Measurements from ENCODE around the gene TEC.

The TEC gene

DNA sequence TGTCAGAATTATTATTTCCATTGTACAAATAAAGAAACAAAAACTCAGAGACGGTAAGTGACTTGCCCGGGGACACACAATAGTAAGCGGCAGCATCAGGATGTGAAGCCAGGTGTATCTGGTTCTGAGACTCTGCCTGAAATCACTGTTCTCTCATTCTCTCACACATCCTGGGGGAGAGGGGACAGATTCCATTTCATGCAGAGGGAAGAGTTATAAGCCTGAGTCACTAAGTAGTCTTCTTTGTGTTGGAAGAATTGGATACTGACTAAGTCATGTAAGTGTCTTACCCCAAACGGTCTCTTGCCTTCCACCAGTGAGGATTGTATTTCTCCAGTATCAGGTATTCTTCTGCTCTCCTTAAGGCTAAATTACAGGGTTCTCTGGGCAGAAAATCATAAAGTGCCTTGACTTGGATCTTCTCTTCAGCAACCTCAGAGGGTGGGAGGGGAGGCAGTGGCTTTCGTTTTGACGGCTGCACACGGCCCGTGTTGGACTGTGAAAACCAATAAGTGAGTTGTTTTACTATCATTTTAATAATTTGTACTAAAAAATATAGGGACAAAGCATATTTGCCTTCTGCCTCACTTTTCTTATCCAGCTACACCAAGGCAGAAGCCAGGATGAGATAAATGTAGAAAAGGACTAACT lies 157.5 kb downstream of the TEC start:
- no peak overlapping the region for H3K27ac ChIP-seq
- DNase-seq (ENCODE audit: low spot score): peak; percentile 16
- ChIA-PET POLR2A (ENCODE audit: low non-redundant PET) (no interaction called here), CTCF (no interaction called here)
- TF ChIP-seq, protein P1, sequence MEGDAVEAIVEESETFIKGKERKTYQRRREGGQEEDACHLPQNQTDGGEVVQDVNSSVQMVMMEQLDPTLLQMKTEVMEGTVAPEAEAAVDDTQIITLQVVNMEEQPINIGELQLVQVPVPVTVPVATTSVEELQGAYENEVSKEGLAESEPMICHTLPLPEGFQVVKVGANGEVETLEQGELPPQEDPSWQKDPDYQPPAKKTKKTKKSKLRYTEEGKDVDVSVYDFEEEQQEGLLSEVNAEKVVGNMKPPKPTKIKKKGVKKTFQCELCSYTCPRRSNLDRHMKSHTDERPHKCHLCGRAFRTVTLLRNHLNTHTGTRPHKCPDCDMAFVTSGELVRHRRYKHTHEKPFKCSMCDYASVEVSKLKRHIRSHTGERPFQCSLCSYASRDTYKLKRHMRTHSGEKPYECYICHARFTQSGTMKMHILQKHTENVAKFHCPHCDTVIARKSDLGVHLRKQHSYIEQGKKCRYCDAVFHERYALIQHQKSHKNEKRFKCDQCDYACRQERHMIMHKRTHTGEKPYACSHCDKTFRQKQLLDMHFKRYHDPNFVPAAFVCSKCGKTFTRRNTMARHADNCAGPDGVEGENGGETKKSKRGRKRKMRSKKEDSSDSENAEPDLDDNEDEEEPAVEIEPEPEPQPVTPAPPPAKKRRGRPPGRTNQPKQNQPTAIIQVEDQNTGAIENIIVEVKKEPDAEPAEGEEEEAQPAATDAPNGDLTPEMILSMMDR (conservative IDR thresholded peaks at IDR 0.05; ENCODE audit: low read depth): no peak

DNA sequence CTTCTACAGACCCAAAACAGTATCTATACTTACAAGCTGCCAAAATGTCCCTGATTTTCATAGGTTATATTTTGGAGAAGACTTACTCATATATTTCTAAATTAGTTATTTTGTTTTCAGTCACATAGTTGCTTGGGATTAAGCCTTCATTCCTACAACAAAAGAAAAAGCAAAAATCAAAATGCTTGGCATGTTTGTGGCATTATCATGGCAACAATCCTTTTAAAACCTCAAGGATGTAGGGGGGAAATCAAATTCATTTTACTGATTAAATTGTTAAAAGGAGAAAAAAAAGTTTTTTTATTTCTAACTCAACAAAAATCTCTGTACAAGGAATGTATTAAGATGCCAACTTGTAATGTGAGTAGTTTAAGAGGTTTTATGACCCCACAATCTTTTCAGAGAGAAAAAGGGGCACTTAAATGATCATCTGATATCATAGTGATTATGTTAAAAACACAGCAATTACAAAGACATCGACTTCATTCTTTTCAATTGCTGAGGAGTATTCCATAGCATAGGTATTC lies 159.1 kb downstream of the TEC start:
- H3K27ac ChIP-seq: no peak overlapping the region
- CTCF ChIA-PET: interaction anchor here (0.5 to 1.4 kb wide), 2 partner anchors 8 to 440 kb away, joined by 3 to 5 read pairs; no protein-coding TSS in a partner anchor
- POLR2A ChIA-PET (ENCODE audit: low non-redundant PET): no interaction called here
- no peak for DNase-seq (ENCODE audit: low spot score)
- TF ChIP-seq, protein P1 (conservative IDR thresholded peaks at IDR 0.05; ENCODE audit: low read depth): no peak

DNA sequence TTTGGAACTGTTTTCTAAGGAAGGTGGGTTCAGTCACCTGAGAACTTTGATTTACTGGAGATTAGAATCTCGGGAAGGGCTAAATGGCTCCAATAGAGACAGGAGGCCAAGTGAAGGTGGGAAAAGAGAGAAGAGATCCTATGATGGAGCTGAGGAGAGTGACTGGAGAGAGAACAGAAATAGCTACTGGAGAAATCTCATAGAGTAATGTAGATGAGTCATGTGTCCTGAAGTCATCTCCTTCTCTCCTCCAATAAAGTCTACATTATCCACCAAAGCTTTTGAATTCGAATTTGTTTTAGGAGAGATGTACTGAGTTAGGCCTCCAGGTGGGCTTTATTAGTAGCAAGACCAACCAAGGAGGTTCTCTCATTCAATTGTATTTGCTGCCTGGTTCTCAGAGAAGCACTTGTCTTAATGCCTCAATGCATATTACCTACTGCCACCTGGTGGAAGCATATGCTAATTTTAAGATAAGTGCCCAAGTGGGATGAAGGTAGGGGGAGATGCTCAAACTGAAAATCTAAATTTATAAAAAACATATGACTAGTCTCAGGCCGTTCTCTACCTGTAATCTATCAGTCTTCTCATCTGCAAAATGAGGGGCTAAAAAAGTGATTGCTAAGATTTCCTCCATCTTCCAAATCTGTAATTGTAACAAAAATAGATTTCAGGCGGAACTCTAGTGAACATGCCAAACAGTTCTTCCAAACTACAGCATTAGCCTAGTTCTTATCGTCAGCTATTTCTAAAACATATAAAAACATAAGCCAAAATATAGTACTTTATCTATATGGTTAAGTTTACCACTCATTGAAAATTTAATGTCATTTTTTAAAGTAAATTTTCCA lies 160.0 kb downstream of the TEC start:
- CTCF ChIA-PET: interaction anchor here (0.5 to 1.4 kb wide), 3 partner anchors 9 to 439 kb away, joined by 3 to 5 read pairs (median 3); no protein-coding TSS in a partner anchor
- DNase-seq (ENCODE audit: low spot score): peak; percentile 40

DNA sequence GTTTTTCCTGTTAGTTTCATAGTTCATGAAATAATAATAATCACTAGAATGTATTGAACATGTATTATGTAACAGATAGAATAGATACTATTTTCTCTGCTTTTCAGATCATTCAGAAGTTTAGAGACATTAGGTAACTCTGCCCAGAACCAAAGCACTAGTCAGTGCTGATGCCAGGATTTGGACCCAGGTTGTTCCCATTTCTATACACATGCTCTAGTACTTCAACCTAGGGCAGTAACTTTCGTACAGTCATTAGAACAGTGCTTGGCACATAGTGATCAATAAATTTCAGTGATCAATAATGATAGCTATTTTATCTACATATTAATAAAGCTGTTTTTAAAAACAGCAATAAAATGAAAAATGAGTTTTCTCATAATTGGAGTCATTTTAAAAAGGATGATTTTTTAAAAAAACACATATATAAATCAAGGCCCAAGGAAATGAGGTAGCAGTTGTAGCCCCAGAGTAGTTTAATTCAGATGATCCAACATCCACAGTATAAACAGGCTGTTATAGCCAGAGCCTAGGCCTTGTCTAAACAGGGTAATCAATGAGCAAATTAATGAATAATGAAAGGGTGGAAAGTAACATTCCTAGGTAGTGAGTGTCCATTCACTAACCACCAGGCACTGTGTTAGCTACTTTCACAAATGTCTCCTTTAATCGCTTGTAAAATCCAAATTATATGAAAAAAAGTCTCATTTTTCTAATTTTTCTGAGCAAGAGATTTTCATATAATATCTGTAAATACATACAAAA lies 161.1 kb downstream of the TEC start:
- ChIA-PET POLR2A (ENCODE audit: low non-redundant PET) (no interaction called here), CTCF (no interaction called here)
- H3K27ac ChIP-seq: no peak overlapping the region
- no peak for DNase-seq (ENCODE audit: low spot score)
- TF ChIP-seq, protein P1 (conservative IDR thresholded peaks at IDR 0.05; ENCODE audit: low read depth): no peak

More for the DNA sequence above, 160.0 kb downstream of the TEC start:
- TF ChIP-seq, protein P1 (conservative IDR thresholded peaks at IDR 0.05; ENCODE audit: low read depth): peak; percentile 62
- H3K27ac ChIP-seq: no peak overlapping the region
- POLR2A ChIA-PET (ENCODE audit: low non-redundant PET): no interaction called here

DNA sequence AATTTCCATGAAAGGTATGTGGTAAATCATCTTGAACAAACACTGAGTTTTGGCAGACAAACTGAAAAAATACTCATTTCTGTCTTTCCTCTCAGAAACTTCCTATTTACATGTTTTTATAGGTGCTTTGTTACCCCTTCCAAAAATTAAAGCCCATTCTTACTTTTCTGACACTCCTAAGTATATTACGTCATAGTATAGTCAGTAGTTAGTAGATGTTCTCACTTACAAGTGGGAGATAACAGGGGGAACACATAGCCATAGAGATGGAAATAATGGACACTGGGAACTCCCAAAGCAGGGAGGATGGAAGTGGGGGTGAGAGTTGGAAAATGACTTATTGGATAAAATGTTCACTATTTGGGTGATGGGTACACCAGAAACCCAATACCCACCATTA lies 164.4 kb downstream of the TEC start:
- CTCF ChIA-PET: interaction anchor here (0.7 kb wide), 1 partner anchor 886 kb away, joined by 3 read pairs; no protein-coding TSS in a partner anchor

More for the DNA sequence above, 164.4 kb downstream of the TEC start:
- no peak for DNase-seq (ENCODE audit: low spot score)
- POLR2A ChIA-PET (ENCODE audit: low non-redundant PET): no interaction called here
- no peak overlapping the region for H3K27ac ChIP-seq
- TF ChIP-seq, protein P1 (conservative IDR thresholded peaks at IDR 0.05; ENCODE audit: low read depth): no peak

Measured in RWPE1 (cell line).